ENCODE data around the gene MICAL2.

The MICAL2 gene

GRCh38 chr11:12119502-12119901, 9.1 kb downstream of the MICAL2 start:
- Mint-ChIP-seq H3K9me3 (no peaks in the 10 kb centered on the region), H3K27ac (no peak overlapping the region), H3K4me3 (no peak overlapping the region), H3K4me1 (peaks cover 2% of the 10 kb centered on the region), H3K27me3 (no peaks in the 10 kb centered on the region), H3K36me3 (no peaks in the 10 kb centered on the region)

DNA sequence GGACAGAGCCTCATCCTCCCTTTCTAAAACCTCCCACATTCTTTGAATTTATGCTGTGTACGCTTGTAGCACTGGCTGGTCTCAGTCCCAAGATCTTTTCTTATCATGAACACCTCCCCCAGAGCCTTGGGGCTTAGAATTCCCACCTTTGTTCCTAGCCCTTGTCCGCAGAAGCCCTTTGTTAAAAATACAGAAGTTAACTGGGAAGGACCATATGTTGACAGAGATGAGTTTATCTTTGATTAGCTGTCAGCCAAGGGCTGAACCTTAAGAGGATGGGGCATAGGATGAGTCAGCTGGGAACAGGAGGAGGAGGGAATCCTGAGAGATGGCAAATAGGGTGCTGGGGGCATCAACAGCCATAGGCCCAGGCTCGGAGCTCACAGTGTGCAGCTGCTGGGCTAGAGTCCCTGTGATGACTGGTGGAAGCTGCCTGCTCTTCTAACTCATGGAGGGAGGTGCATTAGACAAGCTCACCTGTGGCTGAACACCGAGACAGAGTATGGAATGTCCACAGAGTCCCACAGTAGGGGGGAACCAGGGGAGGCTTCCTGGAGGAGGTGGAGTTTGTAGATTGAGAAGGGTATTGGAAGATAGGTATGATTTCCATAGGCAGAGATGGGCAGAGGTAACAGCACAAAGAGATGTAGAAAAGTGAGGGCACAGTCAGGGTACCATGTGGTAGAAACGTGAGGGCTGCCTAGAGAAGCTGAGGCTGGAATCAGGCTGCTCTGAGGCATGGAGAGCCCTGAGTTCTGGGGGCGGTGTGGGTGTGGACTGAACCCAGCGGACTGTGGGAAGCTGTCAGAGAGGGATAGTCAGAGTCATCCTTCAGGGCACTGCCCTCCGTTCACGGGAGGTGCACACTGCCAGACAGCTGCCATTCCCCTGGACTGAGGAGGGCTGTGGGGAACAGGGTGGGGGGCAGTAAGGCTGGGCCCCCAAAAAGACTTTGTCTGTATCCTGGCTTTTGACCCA, 9.9 kb downstream of the MICAL2 start:
- no peaks in the 10 kb centered on the region for H3K27me3 Mint-ChIP-seq
- no peaks in the 10 kb centered on the region for H3K36me3 Mint-ChIP-seq
- H3K4me1 Mint-ChIP-seq: peaks cover 9% of the 10 kb centered on the region
- H3K4me3 Mint-ChIP-seq: no peak overlapping the region
- no peak overlapping the region for H3K27ac Mint-ChIP-seq
- H3K9me3 Mint-ChIP-seq: no peaks in the 10 kb centered on the region

- Mint-ChIP-seq H3K4me1 (peaks cover 14% of the 10 kb centered on the region), H3K9me3 (no peaks in the 10 kb centered on the region), H3K27ac (no peak overlapping the region), H3K27me3 (no peaks in the 10 kb centered on the region), H3K36me3 (no peaks in the 10 kb centered on the region), H3K4me3 (no peak overlapping the region)
These were observed 10.6 kb downstream of the MICAL2 start for GRCh38 chr11:12121011-12121410.

DNA sequence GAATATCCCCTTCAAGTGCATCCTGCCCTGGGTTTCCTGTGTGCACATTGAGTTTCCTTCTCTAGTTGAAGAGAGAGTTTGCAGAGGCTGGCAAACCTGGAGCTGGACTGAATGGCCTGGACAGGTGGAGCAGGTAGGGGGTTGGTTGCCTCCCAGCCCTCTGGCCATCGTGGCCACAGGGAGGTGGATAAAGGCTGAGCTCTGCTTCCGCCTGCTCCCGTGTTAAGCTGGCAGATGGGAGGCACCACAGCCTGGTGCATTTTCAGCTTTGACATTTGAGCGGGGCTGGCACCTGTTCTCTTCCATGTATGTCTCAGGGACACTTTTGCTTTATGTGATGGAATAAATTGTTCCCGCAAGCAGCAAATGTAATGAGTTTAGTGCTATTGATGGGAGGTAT, 11.1 kb downstream of the MICAL2 start:
- Mint-ChIP-seq H3K27me3 (no peaks in the 10 kb centered on the region), H3K4me1 (peaks cover 17% of the 10 kb centered on the region), H3K9me3 (no peaks in the 10 kb centered on the region), H3K27ac (no peak overlapping the region), H3K36me3 (no peaks in the 10 kb centered on the region), H3K4me3 (no peak overlapping the region)

GRCh38 chr11:12122083-12122482, 11.7 kb downstream of the MICAL2 start:
- Mint-ChIP-seq H3K27me3 (no peaks in the 10 kb centered on the region), H3K4me3 (no peak overlapping the region), H3K4me1 (peaks cover 17% of the 10 kb centered on the region), H3K9me3 (no peaks in the 10 kb centered on the region), H3K36me3 (no peaks in the 10 kb centered on the region), H3K27ac (no peak overlapping the region)

DNA sequence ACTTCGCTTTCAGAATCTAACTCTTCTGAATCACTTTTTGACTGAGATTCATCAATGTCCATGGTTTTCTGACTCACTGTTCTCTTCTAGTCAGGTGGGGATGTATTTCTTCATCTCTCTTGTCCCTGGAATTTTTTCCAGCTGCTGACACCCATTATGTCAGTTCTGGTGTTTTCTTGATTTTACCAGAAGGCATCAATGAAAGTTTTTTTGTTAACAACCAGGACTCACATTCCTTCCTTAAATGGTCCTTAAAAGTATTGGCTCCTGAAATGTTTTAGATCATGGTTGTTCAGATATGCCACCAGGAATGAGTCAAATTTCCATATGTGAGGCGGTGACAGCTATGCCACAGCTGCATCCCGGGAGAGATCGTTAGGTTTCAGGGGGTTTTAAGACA, 12.9 kb downstream of the MICAL2 start:
- no peaks in the 10 kb centered on the region for H3K36me3 Mint-ChIP-seq
- no peak overlapping the region for H3K27ac Mint-ChIP-seq
- no peaks in the 10 kb centered on the region for H3K27me3 Mint-ChIP-seq
- peaks cover 17% of the 10 kb centered on the region for H3K4me1 Mint-ChIP-seq
- H3K4me3 Mint-ChIP-seq: no peak overlapping the region
- H3K9me3 Mint-ChIP-seq: no peaks in the 10 kb centered on the region

GRCh38 chr11:12123799-12124198, 13.4 kb downstream of the MICAL2 start:
- peaks cover 17% of the 10 kb centered on the region for H3K4me1 Mint-ChIP-seq

GRCh38 chr11:12124306-12124705, 13.9 kb downstream of the MICAL2 start:
- Mint-ChIP-seq H3K27ac (no peak overlapping the region), H3K4me3 (no peak overlapping the region), H3K36me3 (no peaks in the 10 kb centered on the region), H3K27me3 (no peaks in the 10 kb centered on the region), H3K9me3 (no peaks in the 10 kb centered on the region), H3K4me1 (peaks cover 17% of the 10 kb centered on the region)

More at GRCh38 chr11:12123799-12124198, 13.4 kb downstream of the MICAL2 start:
- H3K9me3 Mint-ChIP-seq: no peaks in the 10 kb centered on the region
- no peak overlapping the region for H3K27ac Mint-ChIP-seq
- no peaks in the 10 kb centered on the region for H3K27me3 Mint-ChIP-seq
- H3K36me3 Mint-ChIP-seq: no peaks in the 10 kb centered on the region
- no peak overlapping the region for H3K4me3 Mint-ChIP-seq

DNA sequence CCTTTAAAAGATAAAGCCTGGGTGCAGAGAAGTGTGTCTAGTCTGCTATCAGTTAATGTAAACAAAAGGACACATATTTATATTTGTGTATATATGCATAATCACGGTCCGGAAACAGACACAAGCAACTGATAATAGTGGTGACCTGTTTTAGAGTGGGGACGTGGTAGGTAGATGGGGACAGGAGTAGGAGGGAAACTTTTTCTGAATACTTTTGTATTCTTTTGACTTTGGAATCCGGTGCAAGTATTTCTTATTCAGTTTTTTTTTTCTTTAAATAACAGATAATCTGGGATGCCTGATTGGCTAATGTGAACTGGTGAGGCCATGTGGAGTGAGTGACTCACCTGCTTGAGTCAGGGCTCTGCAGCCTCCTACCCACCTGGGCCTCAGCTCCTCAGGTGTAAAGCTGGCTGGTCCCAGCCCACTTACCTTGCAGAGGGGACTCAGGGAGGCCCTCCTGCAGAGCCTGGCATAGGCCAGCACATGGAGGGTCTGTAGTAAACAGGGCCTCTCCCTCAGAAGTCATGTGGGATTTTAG, 15.3 kb downstream of the MICAL2 start:
- no peaks in the 10 kb centered on the region for H3K27me3 Mint-ChIP-seq
- no peak overlapping the region for H3K27ac Mint-ChIP-seq
- no peak overlapping the region for H3K4me3 Mint-ChIP-seq
- H3K4me1 Mint-ChIP-seq: peaks cover 17% of the 10 kb centered on the region
- H3K36me3 Mint-ChIP-seq: no peaks in the 10 kb centered on the region
- H3K9me3 Mint-ChIP-seq: no peaks in the 10 kb centered on the region

- H3K27ac Mint-ChIP-seq: no peak overlapping the region
- H3K4me1 Mint-ChIP-seq: peaks cover 17% of the 10 kb centered on the region
These were observed 16.1 kb downstream of the MICAL2 start for GRCh38 chr11:12126344-12127019.

DNA sequence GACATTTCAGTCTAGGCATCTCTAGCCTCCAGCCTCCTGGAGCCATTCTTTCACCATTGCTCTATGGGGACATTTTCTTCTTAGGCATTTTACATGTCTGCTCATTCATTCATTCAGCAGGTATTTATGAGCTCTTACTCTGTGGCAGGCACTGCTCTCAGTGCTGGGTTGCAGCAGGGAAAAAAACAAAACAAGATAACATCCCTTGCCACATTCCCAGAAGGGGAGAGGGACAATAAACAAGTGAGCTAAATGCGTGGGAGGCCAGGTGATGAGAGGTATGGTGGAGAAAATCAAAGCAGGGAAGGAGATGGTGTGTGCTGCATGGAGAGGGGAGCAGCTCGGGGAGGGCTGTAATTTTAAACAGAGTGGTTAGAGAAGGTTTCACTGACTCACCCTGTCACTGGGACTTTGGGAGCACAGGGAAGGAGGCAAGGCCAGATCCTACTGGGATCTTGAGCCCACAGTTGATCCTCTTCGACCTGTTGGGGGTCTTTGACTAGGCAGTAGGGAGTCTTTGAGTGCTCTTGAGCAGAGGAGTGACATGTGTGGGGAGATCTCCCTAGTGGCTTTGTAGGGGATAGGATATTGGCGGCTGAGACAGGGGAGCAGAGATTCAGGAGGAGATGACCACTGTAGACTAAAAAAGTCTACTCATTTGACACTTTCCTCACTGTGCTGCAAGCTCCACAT, 17.0 kb downstream of the MICAL2 start:
- no peak overlapping the region for H3K27ac Mint-ChIP-seq
- H3K27me3 Mint-ChIP-seq: no peaks in the 10 kb centered on the region
- H3K4me1 Mint-ChIP-seq: peaks cover 17% of the 10 kb centered on the region
- H3K9me3 Mint-ChIP-seq: no peaks in the 10 kb centered on the region
- H3K4me3 Mint-ChIP-seq: no peak overlapping the region
- no peaks in the 10 kb centered on the region for H3K36me3 Mint-ChIP-seq

More at GRCh38 chr11:12126344-12127019, 16.1 kb downstream of the MICAL2 start:
- Mint-ChIP-seq H3K9me3 (no peaks in the 10 kb centered on the region), H3K4me3 (no peak overlapping the region), H3K36me3 (no peaks in the 10 kb centered on the region), H3K27me3 (no peaks in the 10 kb centered on the region)

DNA sequence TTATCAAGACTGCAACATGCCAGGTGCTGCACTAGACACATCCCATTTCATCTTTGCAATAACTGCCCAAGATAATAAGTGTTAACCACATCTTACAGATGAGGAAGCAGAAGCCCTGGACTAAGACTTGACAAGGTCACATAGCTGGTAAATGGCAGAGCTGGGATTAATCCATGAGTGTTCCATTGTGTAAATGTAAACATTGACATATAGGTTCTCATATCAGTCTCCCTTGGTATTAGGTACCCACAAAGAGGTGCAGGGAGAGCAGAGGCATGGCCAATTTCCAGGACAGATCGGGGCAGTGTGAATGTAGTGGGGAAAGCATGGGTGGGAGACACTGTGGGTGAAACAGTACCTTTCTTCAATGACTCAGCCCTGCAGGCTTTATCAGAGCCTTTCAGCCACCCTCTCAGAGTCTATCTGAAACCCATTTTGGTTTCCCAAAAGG, 17.9 kb downstream of the MICAL2 start:
- H3K4me1 Mint-ChIP-seq: peaks cover 18% of the 10 kb centered on the region
- H3K27ac Mint-ChIP-seq: no peak overlapping the region

DNA sequence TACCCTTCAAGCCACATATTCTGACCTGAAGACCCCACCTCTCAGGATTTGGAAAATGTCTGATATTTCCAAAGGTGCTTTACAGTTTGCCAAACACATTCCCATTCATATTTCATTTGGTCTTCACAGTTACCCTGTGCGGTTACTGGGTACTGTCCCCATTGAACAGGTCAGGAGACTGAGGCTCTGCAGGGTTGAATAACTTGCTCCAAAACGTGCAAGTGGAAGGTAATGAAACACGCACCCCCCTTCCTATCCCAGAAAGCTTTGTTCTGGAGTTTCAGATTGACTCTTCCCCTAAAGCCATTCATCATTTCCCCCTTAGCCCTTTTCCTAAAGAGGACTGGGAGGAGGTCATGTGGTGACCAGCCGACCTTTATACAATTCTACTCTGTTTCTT, 18.8 kb downstream of the MICAL2 start:
- no peaks in the 10 kb centered on the region for H3K9me3 Mint-ChIP-seq
- no peak overlapping the region for H3K4me3 Mint-ChIP-seq
- H3K27ac Mint-ChIP-seq: no peak overlapping the region
- H3K36me3 Mint-ChIP-seq: no peaks in the 10 kb centered on the region
- H3K4me1 Mint-ChIP-seq: peaks cover 28% of the 10 kb centered on the region
- no peaks in the 10 kb centered on the region for H3K27me3 Mint-ChIP-seq

More for the DNA sequence above, 17.9 kb downstream of the MICAL2 start:
- H3K9me3 Mint-ChIP-seq: no peaks in the 10 kb centered on the region
- H3K4me3 Mint-ChIP-seq: no peak overlapping the region
- no peaks in the 10 kb centered on the region for H3K27me3 Mint-ChIP-seq
- H3K36me3 Mint-ChIP-seq: no peaks in the 10 kb centered on the region

DNA sequence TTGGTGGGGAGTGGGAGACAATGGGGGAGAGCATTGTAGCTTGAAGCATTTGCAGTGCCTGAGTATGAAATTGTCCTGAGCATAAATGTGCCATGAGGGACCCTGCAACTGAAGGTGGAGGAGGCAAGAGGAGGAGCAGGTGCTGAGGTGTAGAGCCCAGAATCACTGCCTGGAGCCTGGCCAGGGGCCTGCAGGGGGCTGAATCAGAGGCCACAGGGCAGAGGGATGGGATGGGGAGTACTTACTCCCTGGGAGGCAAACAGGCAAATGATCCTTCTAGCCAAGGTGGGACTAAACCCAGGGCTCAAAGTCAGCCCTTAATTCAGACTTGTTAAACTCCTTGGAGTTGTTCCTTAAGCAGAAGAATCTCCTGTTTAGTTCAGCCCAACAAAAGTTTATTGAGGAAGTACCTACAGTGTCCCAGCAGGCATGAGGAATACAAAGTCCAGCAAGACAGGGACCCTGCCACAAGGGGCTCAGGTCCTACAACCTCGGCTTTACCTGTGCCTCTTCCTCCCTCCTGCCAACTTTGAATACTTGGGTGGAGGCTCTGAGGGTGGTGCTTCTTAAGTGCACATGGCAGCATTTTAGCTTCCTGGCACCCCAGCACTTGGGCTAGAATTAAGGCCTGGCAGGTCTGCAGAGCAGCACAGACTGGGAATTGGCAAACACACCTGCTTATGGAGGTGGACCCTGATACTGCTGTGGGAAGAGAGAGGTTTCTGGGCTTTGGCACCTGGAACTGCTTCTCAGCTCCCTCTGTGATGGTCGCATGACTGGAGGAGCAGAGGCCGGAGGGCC, 20.0 kb downstream of the MICAL2 start:
- Mint-ChIP-seq H3K9me3 (no peaks in the 10 kb centered on the region), H3K36me3 (no peaks in the 10 kb centered on the region), H3K27me3 (no peaks in the 10 kb centered on the region), H3K4me3 (no peak overlapping the region), H3K27ac (no peak overlapping the region), H3K4me1 (peaks cover 23% of the 10 kb centered on the region)

All from activated naive CD4-positive, alpha-beta T cell treated with anti-CD3 and anti-CD28 coated beads, Interleukin-2, amount 50 U/mL, for 24 hours (primary cell).